SK-N-SH (cell line): ENCODE data around the gene DNAJB8. TPM values are rescaled to one million over a fixed set of nuclear protein-coding genes. Genes with fewer than 3 reads are reported as not detected.

Experiments
- CTCF ChIA-PET: fragments of 300-600, 350-600 bp; formaldehyde crosslinking; extraction: SDS; loops from one replicate; lab custom pipeline; 2021; lab: Yijun Ruan, JAX
- POLR2A ChIA-PET: fragments of 350-600 bp; sonication (Branson Sonifier 250); formaldehyde crosslinking; extraction: SDS; loops from one replicate; lab custom pipeline; 2020; ENCODE audit warnings: antibody characterized with exemption, inconsistent platforms; lab: Yijun Ruan, JAX
- DNase-seq: peaks from one replicate; pipeline ENCODE4 v3.0.0; 2012
- H2AFZ ChIP-seq: fragments of 200-600 bp; sonication (generic); 2 replicates; pipeline ENCODE4 v1.8.1; 2016; ENCODE audit warnings: antibody characterized with exemption, mild to moderate bottlenecking, low read depth
- H3F3A ChIP-seq: fragments of 200-600 bp; sonication (generic); replicated peaks from 2 replicates; pipeline ENCODE3; 2016; ENCODE audit warnings: antibody characterized with exemption, mild to moderate bottlenecking; ENCODE audit not compliant: insufficient read depth
- H3K27ac ChIP-seq, 2 experiments: fragments of 200-500 bp in 1 of 2; fragments of 200-600 bp in 1 of 2; sonication (Bioruptor generic) in 1 of 2; sonication (generic), shearing (Covaris generic) in 1 of 2; 2 replicates each; pipeline versions ENCODE4 v1.5.1 to v1.6.1; 2014 to 2016; ENCODE audit warnings: low read depth in 2 of 2, inconsistent platforms in 1 of 2, low read length in 1 of 2, mild to moderate bottlenecking in 1 of 2, mixed read lengths in 1 of 2
- H3K27me3 ChIP-seq: fragments of 200-600 bp; sonication (generic), shearing (Covaris generic); 2 replicates; pipeline ENCODE4 v1.6.1; 2016; ENCODE audit warnings: mixed run types; ENCODE audit not compliant: insufficient read depth
- H3K36me3 ChIP-seq, 2 experiments: fragments of 200-500 bp in 1 of 2; fragments of 200-600 bp in 1 of 2; sonication (Bioruptor generic) in 1 of 2; sonication (generic) in 1 of 2; replicated peaks in 1 of 2; 2 replicates each; pipeline versions ENCODE3 to v1.5.1; 2014 to 2016; ENCODE audit warnings: low read length in 1 of 2, mild to moderate bottlenecking in 1 of 2; ENCODE audit not compliant: insufficient read depth in 2 of 2, control insufficient read depth in 1 of 2
- H3K4me1 ChIP-seq, 2 experiments: fragments of 200-500 bp in 1 of 2; fragments of 200-600 bp in 1 of 2; sonication (Bioruptor generic) in 1 of 2; sonication (generic), shearing (Covaris generic) in 1 of 2; 2 replicates each; pipeline versions ENCODE4 v1.5.1 to v1.6.1; 2014 to 2016; ENCODE audit warnings: low read depth in 1 of 2, low read length in 1 of 2, mixed run types in 1 of 2; ENCODE audit not compliant: insufficient read depth in 2 of 2, control insufficient read depth in 1 of 2
- H3K4me2 ChIP-seq: fragments of 200-600 bp; sonication (generic), shearing (Covaris generic); 2 replicates; pipeline ENCODE4 v1.6.1; 2017; ENCODE audit warnings: mixed run types
- H3K4me3 ChIP-seq, 2 experiments: fragments of 200-500 bp in 1 of 2; fragments of 200-600 bp in 1 of 2; sonication (Bioruptor generic) in 1 of 2; sonication (generic), shearing (Covaris generic) in 1 of 2; 2 replicates each; pipeline versions ENCODE4 v1.5.1 to v1.8.1; 2014 to 2016; ENCODE audit warnings: low read depth in 2 of 2, inconsistent platforms in 1 of 2, low read length in 1 of 2, mild to moderate bottlenecking in 1 of 2, mixed read lengths in 1 of 2, moderate library complexity in 1 of 2
- H3K79me2 ChIP-seq: fragments of 200-600 bp; sonication (generic); 2 replicates; pipeline ENCODE4 v1.8.1; 2017; ENCODE audit warnings: mild to moderate bottlenecking; ENCODE audit not compliant: insufficient read depth
- H3K9ac ChIP-seq: fragments of 200-600 bp; sonication (generic); 2 replicates; pipeline ENCODE4 v1.6.1; 2017; ENCODE audit warnings: mixed run types
- H3K9me2 ChIP-seq: fragments of 200-600 bp; sonication (generic); 2 replicates; pipeline ENCODE4 v1.6.1; 2017; ENCODE audit warnings: mixed run types
- H3K9me3 ChIP-seq: fragments of 200-600 bp; sonication (generic); 2 replicates; pipeline ENCODE4 v1.6.1; 2017; ENCODE audit warnings: mixed run types, mild to moderate bottlenecking, moderate library complexity
- H4K20me1 ChIP-seq: fragments of 200-600 bp; sonication (generic); 2 replicates; pipeline ENCODE4 v1.6.1; 2017; ENCODE audit warnings: mild to moderate bottlenecking, mixed run types; ENCODE audit not compliant: insufficient read depth
- CHD2 ChIP-seq: fragments of 150-350 bp; IDR thresholded peaks from 2 replicates; pipeline ENCODE4 v1.6.1; 2018; ENCODE audit warnings: low read length; ENCODE audit not compliant: partially characterized antibody
- ELF1 ChIP-seq: IDR thresholded peaks from 2 replicates; pipeline ENCODE4 v1.4.0; 2012
- EZH2phosphoT487 ChIP-seq: fragments of 200-600 bp; sonication (generic); IDR thresholded peaks from 2 replicates; pipeline ENCODE4 v1.6.1; 2017; ENCODE audit warnings: low read depth, mixed run types, mild to moderate bottlenecking, antibody characterized with exemption, moderate library complexity, borderline replicate concordance
- FOXM1 ChIP-seq: IDR thresholded peaks from 2 replicates; pipeline ENCODE4 v1.4.0; 2012; ENCODE audit warnings: low read depth, mild to moderate bottlenecking
- GABPA ChIP-seq: IDR thresholded peaks from 2 replicates; pipeline ENCODE4 v1.4.0; 2012; ENCODE audit warnings: low read depth, mild to moderate bottlenecking
- GATA2 ChIP-seq: sonication (generic); formaldehyde crosslinking; IDR thresholded peaks from 2 replicates; pipeline ENCODE4 v1.5.0; 2020; ENCODE audit warnings: mild to moderate bottlenecking, missing genetic modification reagents
- JUND ChIP-seq: IDR thresholded peaks from 2 replicates; pipeline ENCODE4 v1.4.0; 2012
- MEF2A ChIP-seq: IDR thresholded peaks from 2 replicates; pipeline ENCODE4 v1.4.0; 2012; ENCODE audit warnings: low read depth, borderline replicate concordance
- MXI1 ChIP-seq: IDR thresholded peaks from 2 replicates; pipeline ENCODE4 v1.6.1; 2012; ENCODE audit warnings: mild to moderate bottlenecking, low read depth, low read length, improper control_type of control experiment
- NFIC ChIP-seq: IDR thresholded peaks from 2 replicates; pipeline ENCODE4 v1.4.0; 2012; ENCODE audit warnings: borderline replicate concordance
- NRF1 ChIP-seq: IDR thresholded peaks from 2 replicates; pipeline ENCODE4 v1.6.1; 2012; ENCODE audit warnings: low read depth, mild to moderate bottlenecking, low read length
- POLR2AphosphoS5 ChIP-seq: IDR thresholded peaks from 2 replicates; pipeline ENCODE4 v1.6.1; 2012; ENCODE audit warnings: low read depth, low read length
- RAD21 ChIP-seq: IDR thresholded peaks from 2 replicates; pipeline ENCODE4 v1.6.1; 2012; ENCODE audit warnings: mild to moderate bottlenecking, low read length
- RCOR1 ChIP-seq: fragments of 150-350 bp; IDR thresholded peaks from 2 replicates; pipeline ENCODE4 v1.6.1; 2017; ENCODE audit warnings: antibody characterized with exemption, low read length
- RFX5 ChIP-seq: IDR thresholded peaks from 2 replicates; pipeline ENCODE4 v1.6.1; 2012; ENCODE audit warnings: mild to moderate bottlenecking, improper control_type of control experiment, low read length
- RXRA ChIP-seq: IDR thresholded peaks from 2 replicates; pipeline ENCODE4 v1.4.0; 2012; ENCODE audit warnings: low read depth, mild to moderate bottlenecking, borderline replicate concordance
- SIN3A ChIP-seq: IDR thresholded peaks from 2 replicates; pipeline ENCODE4 v1.6.1; 2012; ENCODE audit warnings: low read depth, mild to moderate bottlenecking, low read length, moderate library complexity, borderline replicate concordance
- TEAD4 ChIP-seq: IDR thresholded peaks from 2 replicates; pipeline ENCODE4 v1.4.0; 2012; ENCODE audit warnings: mild to moderate bottlenecking, borderline replicate concordance; ENCODE audit not compliant: insufficient read depth
- USF1 ChIP-seq: IDR thresholded peaks from 2 replicates; pipeline ENCODE4 v1.4.0; 2012; ENCODE audit warnings: low read depth, borderline replicate concordance
- ZBTB33 ChIP-seq: IDR thresholded peaks from 2 replicates; pipeline ENCODE4 v1.4.0; 2012; ENCODE audit warnings: low read depth, borderline replicate concordance
- WGBS: methylation state at CpG from one replicate; pipeline ENCODE4 v1.1.6; 2017; ENCODE audit warnings: low lambda C conversion rate; 5-methylcytosine and 5-hydroxymethylcytosine counted together
- polyA plus RNA-seq, 3 experiments: library from polyadenylated mRNA; depleted of rRNA; stranded (reverse); fragments of >200 nt; gene quantifications; 2 replicates each; pipeline ENCODE4 v1.2.3, GENCODE V29; 2012

Gene DNAJB8
- polyA plus RNA-seq, 1 of the 3 experiments (the other 2 are of a cell fraction), result not detected

- Histone ChIP-seq H3K4me1 (peaks cover 0 to 35% of the 10 kb centered on the region in 2 experiments; a peak in 1 of 4 replicates), H3K9ac (no peak overlapping the region), H3K4me2 (no peak overlapping the region), H3K79me2 (no peaks in the 10 kb centered on the region), H4K20me1 (no peaks in the 10 kb centered on the region), H3K27ac (peak overlapping the region in 1 of 2 experiments; percentile 85; a peak in 2 of 4 replicates), H3K9me3 (no peaks in the 10 kb centered on the region), H3K4me3 (no peak overlapping the region), H3K27me3 (no peaks in the 10 kb centered on the region), H3K36me3 (no peaks in the 10 kb centered on the region), H3K9me2 (no peaks in the 10 kb centered on the region), H3F3A (peaks cover 3% of the 10 kb centered on the region), H2AFZ (no peak overlapping the region)
- WGBS, result 76% methylated on average over 3 of the region's 3 CpGs
- POLR2A ChIA-PET, result interaction anchor here (0.9 to 2.2 kb wide), 4 partner anchors 22 to 57 kb away, joined by 3 to 6 read pairs (median 4); partner anchors contain the start of gene GATA2
- TF ChIP-seq MXI1 (no peak), EZH2phosphoT487 (no peak), RCOR1 (no peak), USF1 (no peak), FOXM1 (no peak), RFX5 (no peak), GATA2 (CRISPR knock-in tag) (no peak), NRF1 (no peak), MEF2A (no peak), CHD2 (no peak), ZBTB33 (no peak), ELF1 (no peak), RXRA (no peak), RAD21 (no peak), GABPA (no peak), POLR2AphosphoS5 (no peak), SIN3A (no peak), TEAD4 (no peak), NFIC (no peak), JUND (no peak)
- CTCF ChIA-PET, result interaction anchor here (3.6 kb wide), 1 partner anchor 10 kb away, joined by 18 read pairs; no protein-coding TSS in a partner anchor
- no peak for DNase-seq
Measured at GRCh38 chr3:128436214-128436613, 30.5 kb downstream of the DNAJB8 start.
